DND-41 (cell line): ENCODE results near the gene SP5.
"Not testable (repeated sequence)": the region's sequence is repeated elsewhere in the genome, so short reads cannot be mapped to it uniquely, and the experiment has no call there.

Source experiments
- ATAC-seq: fragments of 200-7000 bp; cut with Tn5 transposase; 3 replicates; pipeline ENCODE4 v1.9.1; 2021; ENCODE audit warnings: low read depth; ENCODE audit not compliant: insufficient read depth
- DNase-seq: peaks from one replicate; pipeline ENCODE4 v3.0.0-alpha.2; 2020
- H2AFZ ChIP-seq: 2 replicates; pipeline ENCODE4 v1.6.0; 2012; ENCODE audit warnings: low read depth, low read length
- H3K27ac ChIP-seq: 2 replicates; pipeline ENCODE4 v1.5.1; 2012; ENCODE audit warnings: low read length, inconsistent platforms
- H3K27me3 ChIP-seq: fragments of 200-600 bp; sonication (generic); 2 replicates; pipeline ENCODE4 v1.6.0; 2012; ENCODE audit warnings: low read length, mild to moderate bottlenecking, inconsistent platforms; ENCODE audit not compliant: insufficient read depth, poor library complexity
- H3K36me3 ChIP-seq: 2 replicates; pipeline ENCODE4 v1.5.1; 2012; ENCODE audit warnings: low read length, inconsistent platforms; ENCODE audit not compliant: insufficient read depth
- H3K4me1 ChIP-seq: 2 replicates; pipeline ENCODE4 v1.5.1; 2012; ENCODE audit warnings: mild to moderate bottlenecking, low read length; ENCODE audit not compliant: insufficient read depth
- H3K4me2 ChIP-seq: 2 replicates; pipeline ENCODE4 v1.6.0; 2012; ENCODE audit warnings: mild to moderate bottlenecking, moderate library complexity, low read length, inconsistent platforms; ENCODE audit not compliant: insufficient read depth
- H3K4me3 ChIP-seq, 2 experiments: fragments of 200-600 bp in 1 of 2; shearing (Covaris generic) in 1 of 2; 2 replicates each; pipeline ENCODE4 v1.5.1; 2012 to 2016; ENCODE audit warnings: inconsistent platforms in 2 of 2, low read length in 2 of 2, mild to moderate bottlenecking in 2 of 2, low read depth in 1 of 2, moderate library complexity in 1 of 2
- H3K79me2 ChIP-seq: 2 replicates; pipeline ENCODE4 v1.6.0; 2012; ENCODE audit warnings: low read length, inconsistent platforms; ENCODE audit not compliant: insufficient read depth
- H3K9ac ChIP-seq: 2 replicates; pipeline ENCODE4 v1.6.0; 2012; ENCODE audit warnings: low read depth, mild to moderate bottlenecking, inconsistent platforms, low read length, moderate library complexity
- H3K9me3 ChIP-seq: 2 replicates; pipeline ENCODE4 v1.5.1; 2012; ENCODE audit warnings: low read length, moderate library complexity, mild to moderate bottlenecking, inconsistent platforms; ENCODE audit not compliant: insufficient read depth, severe bottlenecking
- H4K20me1 ChIP-seq: 2 replicates; pipeline ENCODE4 v1.6.0; 2012; ENCODE audit warnings: low read length; ENCODE audit not compliant: insufficient read depth
- CTCF ChIP-seq: IDR thresholded peaks from 2 replicates; pipeline ENCODE4 v1.5.1; 2012; ENCODE audit warnings: borderline replicate concordance, low read length, moderate library complexity, mild to moderate bottlenecking; ENCODE audit not compliant: poor library complexity, severe bottlenecking; ENCODE audit errors: extremely low read depth
- EZH2 ChIP-seq: IDR thresholded peaks from 3 replicates; pipeline ENCODE4 v1.6.1; 2012; ENCODE audit warnings: borderline replicate concordance, low read depth, mild to moderate bottlenecking, moderate library complexity, low read length, inconsistent platforms; ENCODE audit not compliant: severe bottlenecking

The SP5 gene

GRCh38 chr2:170744248-170745002 is 29.3 kb downstream of the SP5 start:
- TF ChIP-seq EZH2 (no peak), CTCF (no peak)
- peaks cover 3% of the 10 kb centered on the region; the same call in 1 of the 2 replicates for H4K20me1 ChIP-seq
- no peaks in the 10 kb centered on the region for H3K4me1 ChIP-seq
- peaks cover 15% of the 10 kb centered on the region for H3K27me3 ChIP-seq
- H3K27ac ChIP-seq, result no peak overlapping the region
- H3K9ac ChIP-seq, result no peak overlapping the region
- no peaks in the 10 kb centered on the region for H3K9me3 ChIP-seq
- ATAC-seq, result no peak
- H2AFZ ChIP-seq, result no peak overlapping the region
- H3K36me3 ChIP-seq, result no peaks in the 10 kb centered on the region
- H3K79me2 ChIP-seq, result no peaks in the 10 kb centered on the region
- H3K4me3 ChIP-seq, result no peak overlapping the region
- DNase-seq, result no peak
- no peak overlapping the region for H3K4me2 ChIP-seq

- H3K9me3 ChIP-seq, result no peaks in the 10 kb centered on the region
- TF ChIP-seq CTCF (no peak), EZH2 (no peak)
- H3K27ac ChIP-seq, result no peak overlapping the region
- H3K79me2 ChIP-seq, result no peaks in the 10 kb centered on the region
- H3K36me3 ChIP-seq, result no peaks in the 10 kb centered on the region
- ATAC-seq, result no peak
- no peaks in the 10 kb centered on the region for H3K4me1 ChIP-seq
- H3K4me3 ChIP-seq, result no peak overlapping the region
- no peak overlapping the region for H2AFZ ChIP-seq
- H3K9ac ChIP-seq, result no peak overlapping the region
- no peak for DNase-seq
- peaks cover 19% of the 10 kb centered on the region for H3K27me3 ChIP-seq
- H3K4me2 ChIP-seq, result no peak overlapping the region
- H4K20me1 ChIP-seq, result peaks cover 3% of the 10 kb centered on the region; the same call in 1 of the 2 replicates
These were observed 30.2 kb downstream of the SP5 start for GRCh38 chr2:170745305-170745704.

GRCh38 chr2:170747921-170748320 is 32.8 kb downstream of the SP5 start:
- no peak for TF ChIP-seq EZH2
- no peak for TF ChIP-seq CTCF
- Histone ChIP-seq H3K36me3 (no peaks in the 10 kb centered on the region), H2AFZ (no peak overlapping the region), H4K20me1 (peaks cover 3% of the 10 kb centered on the region; the same call in 1 of the 2 replicates), H3K27me3 (peaks cover 14% of the 10 kb centered on the region), H3K4me2 (no peak overlapping the region), H3K27ac (no peak overlapping the region), H3K9me3 (no peaks in the 10 kb centered on the region), H3K79me2 (no peaks in the 10 kb centered on the region), H3K4me3 (no peak overlapping the region), H3K9ac (no peak overlapping the region), H3K4me1 (no peaks in the 10 kb centered on the region)
- DNase-seq (no peak), ATAC-seq (no peak)

- H3K4me1 ChIP-seq, H3K9ac ChIP-seq, H3K4me3 ChIP-seq, H3K9me3 ChIP-seq, H3K36me3 ChIP-seq, H3K4me2 ChIP-seq, DNase-seq, H2AFZ ChIP-seq, H3K27ac ChIP-seq, H3K79me2 ChIP-seq, H4K20me1 ChIP-seq: not testable (repeated sequence)
- H3K27me3 ChIP-seq, result peaks cover 12% of the 10 kb centered on the region
- peak; percentile 52; the same call in 1 of the 3 replicates for ATAC-seq
These were observed 36.4 kb downstream of the SP5 start for GRCh38 chr2:170751555-170751954.
